ENCODE data around the gene MXD1. TPM values are rescaled to one million over a fixed set of nuclear protein-coding genes. Genes with fewer than 3 reads are reported as not detected.

Gene MXD1
- total and polyA plus RNA-seq, 9 of the 15 experiments (the other 6 are each of a cell fraction or from before 2014, with no cell fraction given), result 6.7 to 35.9 (median 11.0) TPM

GRCh38 chr2:69931832-69932595, 17.1 kb downstream of the MXD1 start (continued):
- TF ChIP-seq PBX2 (CRISPR knock-in tag; IDR thresholded peaks at IDR 0.05; ENCODE audit: low read depth) (no peak), PBX2 (tag; conservative IDR thresholded peaks at IDR 0.05; ENCODE audit: low read depth) (0 out of 2 replicates have a peak, but pooled peaks have one; percentile 8), ZNF407 (IDR thresholded peaks at IDR 0.05; ENCODE audit: low read depth) (no peak), ZNF764 (CRISPR knock-in tag; IDR thresholded peaks at IDR 0.05; ENCODE audit: low read depth) (no peak), KDM5B (IDR thresholded peaks at IDR 0.05; ENCODE audit: insufficient replicate concordance, low read depth, low read length) (no peak), NKRF (IDR thresholded peaks at IDR 0.05; ENCODE audit: borderline replicate concordance) (no peak), GABPB1 (CRISPR knock-in tag; IDR thresholded peaks at IDR 0.05) (no peak), NR2C1 (IDR thresholded peaks at IDR 0.05) (no peak), NR2C1 (tag; IDR thresholded peaks at IDR 0.05) (peak; percentile 28; the same call in 1 of the 2 replicates), MEIS2 (IDR thresholded peaks at IDR 0.05; ENCODE audit: partially characterized antibody) (peak; percentile 55), CREB3L1 (IDR thresholded peaks at IDR 0.05; ENCODE audit: borderline replicate concordance, low read depth) (no peak), RFX1 (IDR thresholded peaks at IDR 0.05) (peak; percentile 17; the same call in 1 of the 2 replicates), ZNF324 (CRISPR knock-in tag; IDR thresholded peaks at IDR 0.05) (no peak)

All from K562 (cell line).